OCI-LY3 (cell line): Measurements from ENCODE around the gene DDX31.

Experiments used
- H2AFZ ChIP-seq: fragments of 200-600, 300-600 bp; shearing (Covaris generic); 2 replicates; pipeline ENCODE4 v1.6.0; 2014; ENCODE audit warnings: antibody characterized with exemption, low read depth, low read length
- H3K27ac ChIP-seq: fragments of 200-600, 300-600 bp; sonication (generic); 2 replicates; pipeline ENCODE4 v1.5.1; 2014; ENCODE audit warnings: mild to moderate bottlenecking, low read length, moderate library complexity, mixed read lengths
- H3K27me3 ChIP-seq: fragments of 200-600, 300-600 bp; sonication (generic); 2 replicates; pipeline ENCODE4 v1.6.1; 2014; ENCODE audit warnings: low read depth, low read length, mixed read lengths
- H3K36me3 ChIP-seq: fragments of 200-600, 300-600 bp; sonication (generic); replicated peaks from 2 replicates; pipeline ENCODE3; 2014; ENCODE audit warnings: low read depth, low read length, mixed read lengths
- H3K4me1 ChIP-seq: fragments of 300-600, 200-600 bp; sonication (generic); 2 replicates; pipeline ENCODE4 v1.6.1; 2014; ENCODE audit warnings: low read length, mixed read lengths
- H3K4me2 ChIP-seq: fragments of 200-600, 300-600 bp; sonication (generic); 2 replicates; pipeline ENCODE4 v1.6.1; 2014; ENCODE audit warnings: low read length, mixed read lengths
- H3K4me3 ChIP-seq: fragments of 300-600, 200-600 bp; sonication (generic); 2 replicates; pipeline ENCODE4 v1.5.1; 2014; ENCODE audit warnings: antibody characterized with exemption, mild to moderate bottlenecking, low read length, moderate library complexity
- H3K79me2 ChIP-seq: fragments of 300-600, 200-600 bp; shearing (Covaris generic); 2 replicates; pipeline ENCODE4 v1.6.1; 2014; ENCODE audit warnings: mild to moderate bottlenecking, low read length, mixed read lengths
- H3K9ac ChIP-seq: fragments of 300-600, 200-600 bp; shearing (Covaris generic); 2 replicates; pipeline ENCODE4 v1.6.0; 2014; ENCODE audit warnings: mild to moderate bottlenecking, low read length, moderate library complexity
- H3K9me3 ChIP-seq: fragments of 200-600, 300-600 bp; shearing (Covaris generic); 2 replicates; pipeline ENCODE4 v1.6.1; 2014; ENCODE audit warnings: low read length, mixed read lengths; ENCODE audit not compliant: insufficient read depth
- H4K20me1 ChIP-seq: fragments of 200-600, 300-600 bp; sonication (generic); 2 replicates; pipeline ENCODE4 v1.6.1; 2016; ENCODE audit warnings: low read length, mixed read lengths; ENCODE audit not compliant: insufficient read depth
- CTCF ChIP-seq: fragments of 200-600, 300-600 bp; sonication (generic); IDR thresholded peaks from 2 replicates; pipeline ENCODE4 v1.5.1; 2014; ENCODE audit warnings: antibody characterized with exemption, low read length, low read depth
- EZH2phosphoT487 ChIP-seq: fragments of 200-600 bp; shearing (Covaris generic); IDR thresholded peaks from 2 replicates; pipeline ENCODE4 v1.6.1; 2018; ENCODE audit warnings: antibody characterized with exemption, mixed run types, low read depth

Gene DDX31

GRCh38 chr9:132646726-132647125, 23.1 kb downstream of the DDX31 start:
- H2AFZ ChIP-seq: no peak overlapping the region
- H3K9ac ChIP-seq: no peak overlapping the region
- TF ChIP-seq CTCF (no peak), EZH2phosphoT487 (no peak)
- no peak overlapping the region for H3K27ac ChIP-seq
- H4K20me1 ChIP-seq: no peaks in the 10 kb centered on the region
- H3K4me3 ChIP-seq: no peak overlapping the region
- no peak overlapping the region for H3K4me2 ChIP-seq
- H3K79me2 ChIP-seq: peaks cover 8% of the 10 kb centered on the region; the same call in 1 of the 2 replicates
- no peaks in the 10 kb centered on the region for H3K9me3 ChIP-seq
- no peaks in the 10 kb centered on the region for H3K4me1 ChIP-seq
- H3K27me3 ChIP-seq: no peaks in the 10 kb centered on the region
- H3K36me3 ChIP-seq: peaks cover 81% of the 10 kb centered on the region

GRCh38 chr9:132645711-132646110, 24.1 kb downstream of the DDX31 start:
- no peaks in the 10 kb centered on the region for H3K9me3 ChIP-seq
- TF ChIP-seq EZH2phosphoT487: no peak
- TF ChIP-seq CTCF: no peak
- no peak overlapping the region for H3K9ac ChIP-seq
- H3K4me1 ChIP-seq: no peaks in the 10 kb centered on the region
- no peak overlapping the region for H3K4me2 ChIP-seq
- H3K36me3 ChIP-seq: peaks cover 83% of the 10 kb centered on the region
- H3K27me3 ChIP-seq: no peaks in the 10 kb centered on the region
- no peak overlapping the region for H3K27ac ChIP-seq
- H4K20me1 ChIP-seq: no peaks in the 10 kb centered on the region
- H2AFZ ChIP-seq: no peak overlapping the region
- no peak overlapping the region for H3K4me3 ChIP-seq
- H3K79me2 ChIP-seq: peaks cover 8% of the 10 kb centered on the region; the same call in 1 of the 2 replicates

GRCh38 chr9:132645306-132645705, 24.5 kb downstream of the DDX31 start:
- no peak overlapping the region for H2AFZ ChIP-seq
- no peak overlapping the region for H3K4me3 ChIP-seq
- peaks cover 79% of the 10 kb centered on the region for H3K36me3 ChIP-seq
- no peak overlapping the region for H3K9ac ChIP-seq
- H3K4me2 ChIP-seq: no peak overlapping the region
- TF ChIP-seq EZH2phosphoT487 (no peak), CTCF (no peak)
- no peaks in the 10 kb centered on the region for H3K4me1 ChIP-seq
- H3K9me3 ChIP-seq: no peaks in the 10 kb centered on the region
- no peaks in the 10 kb centered on the region for H4K20me1 ChIP-seq
- no peak overlapping the region for H3K27ac ChIP-seq
- H3K79me2 ChIP-seq: peaks cover 8% of the 10 kb centered on the region; the same call in 1 of the 2 replicates
- no peaks in the 10 kb centered on the region for H3K27me3 ChIP-seq

- no peaks in the 10 kb centered on the region for H3K9me3 ChIP-seq
- H3K4me3 ChIP-seq: no peak overlapping the region
- H3K27ac ChIP-seq: no peak overlapping the region
- H2AFZ ChIP-seq: no peak overlapping the region
- H3K4me1 ChIP-seq: no peaks in the 10 kb centered on the region
- no peaks in the 10 kb centered on the region for H4K20me1 ChIP-seq
- TF ChIP-seq CTCF (peak; percentile 27), EZH2phosphoT487 (no peak)
- H3K27me3 ChIP-seq: no peaks in the 10 kb centered on the region
- peaks cover 8% of the 10 kb centered on the region; the same call in 1 of the 2 replicates for H3K79me2 ChIP-seq
- H3K36me3 ChIP-seq: peaks cover 74% of the 10 kb centered on the region
- no peak overlapping the region for H3K4me2 ChIP-seq
- no peak overlapping the region for H3K9ac ChIP-seq
These were observed 25.5 kb downstream of the DDX31 start for GRCh38 chr9:132644251-132644650.
